Panc1 (cell line): Measurements from ENCODE around the gene CCDC121.

ENCODE experiments used
- POLR2AphosphoS5 ChIP-seq: IDR thresholded peaks from 2 replicates; pipeline ENCODE4 v1.6.1; 2012; ENCODE audit warnings: mild to moderate bottlenecking, low read depth, low read length, moderate library complexity
- TF ChIP-seq, protein P1 (sequence below), 2 experiments: IDR thresholded peaks; 2 replicates each; pipeline ENCODE4 v1.6.1; 2011 to 2012; ENCODE audit warnings: low read depth in 2 of 2, control low read depth in 1 of 2, low read length in 1 of 2, mild to moderate bottlenecking in 1 of 2, moderate library complexity in 1 of 2; ENCODE audit not compliant: insufficient read depth in 1 of 2
- TF ChIP-seq, protein P2 (sequence below): fragments of 450-650 bp; IDR thresholded peaks from 2 replicates; pipeline ENCODE4 v1.5.1; 2017; ENCODE audit warnings: mild to moderate bottlenecking

DNA sequence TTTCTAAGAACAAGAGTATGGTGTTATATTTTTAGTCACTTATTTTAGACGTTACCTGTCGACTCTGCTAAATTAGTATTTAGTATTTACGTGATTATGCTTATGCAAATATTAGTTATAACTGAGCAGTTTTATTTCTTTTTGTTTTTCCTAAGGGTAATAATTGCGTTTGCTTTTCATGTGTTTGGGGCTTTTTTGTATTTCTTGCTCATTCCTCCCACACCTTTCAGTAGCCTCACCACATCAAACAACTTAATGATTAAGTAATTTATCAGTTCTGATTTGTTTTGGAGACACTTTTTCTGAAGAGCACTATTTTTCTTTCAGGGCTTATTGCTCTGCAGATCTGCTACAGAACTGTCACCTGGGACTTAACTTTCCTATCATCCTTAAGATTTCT lies 42.4 kb upstream of the CCDC121 start:
- TF ChIP-seq, protein P1, sequence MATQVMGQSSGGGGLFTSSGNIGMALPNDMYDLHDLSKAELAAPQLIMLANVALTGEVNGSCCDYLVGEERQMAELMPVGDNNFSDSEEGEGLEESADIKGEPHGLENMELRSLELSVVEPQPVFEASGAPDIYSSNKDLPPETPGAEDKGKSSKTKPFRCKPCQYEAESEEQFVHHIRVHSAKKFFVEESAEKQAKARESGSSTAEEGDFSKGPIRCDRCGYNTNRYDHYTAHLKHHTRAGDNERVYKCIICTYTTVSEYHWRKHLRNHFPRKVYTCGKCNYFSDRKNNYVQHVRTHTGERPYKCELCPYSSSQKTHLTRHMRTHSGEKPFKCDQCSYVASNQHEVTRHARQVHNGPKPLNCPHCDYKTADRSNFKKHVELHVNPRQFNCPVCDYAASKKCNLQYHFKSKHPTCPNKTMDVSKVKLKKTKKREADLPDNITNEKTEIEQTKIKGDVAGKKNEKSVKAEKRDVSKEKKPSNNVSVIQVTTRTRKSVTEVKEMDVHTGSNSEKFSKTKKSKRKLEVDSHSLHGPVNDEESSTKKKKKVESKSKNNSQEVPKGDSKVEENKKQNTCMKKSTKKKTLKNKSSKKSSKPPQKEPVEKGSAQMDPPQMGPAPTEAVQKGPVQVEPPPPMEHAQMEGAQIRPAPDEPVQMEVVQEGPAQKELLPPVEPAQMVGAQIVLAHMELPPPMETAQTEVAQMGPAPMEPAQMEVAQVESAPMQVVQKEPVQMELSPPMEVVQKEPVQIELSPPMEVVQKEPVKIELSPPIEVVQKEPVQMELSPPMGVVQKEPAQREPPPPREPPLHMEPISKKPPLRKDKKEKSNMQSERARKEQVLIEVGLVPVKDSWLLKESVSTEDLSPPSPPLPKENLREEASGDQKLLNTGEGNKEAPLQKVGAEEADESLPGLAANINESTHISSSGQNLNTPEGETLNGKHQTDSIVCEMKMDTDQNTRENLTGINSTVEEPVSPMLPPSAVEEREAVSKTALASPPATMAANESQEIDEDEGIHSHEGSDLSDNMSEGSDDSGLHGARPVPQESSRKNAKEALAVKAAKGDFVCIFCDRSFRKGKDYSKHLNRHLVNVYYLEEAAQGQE (IDR thresholded peaks at IDR 0.05; ENCODE audit: insufficient read depth in 1 of 2, low read depth in 2 of 2, low read length in 1 of 2), result no peak
- TF ChIP-seq POLR2AphosphoS5, result no peak
- TF ChIP-seq, protein P2, sequence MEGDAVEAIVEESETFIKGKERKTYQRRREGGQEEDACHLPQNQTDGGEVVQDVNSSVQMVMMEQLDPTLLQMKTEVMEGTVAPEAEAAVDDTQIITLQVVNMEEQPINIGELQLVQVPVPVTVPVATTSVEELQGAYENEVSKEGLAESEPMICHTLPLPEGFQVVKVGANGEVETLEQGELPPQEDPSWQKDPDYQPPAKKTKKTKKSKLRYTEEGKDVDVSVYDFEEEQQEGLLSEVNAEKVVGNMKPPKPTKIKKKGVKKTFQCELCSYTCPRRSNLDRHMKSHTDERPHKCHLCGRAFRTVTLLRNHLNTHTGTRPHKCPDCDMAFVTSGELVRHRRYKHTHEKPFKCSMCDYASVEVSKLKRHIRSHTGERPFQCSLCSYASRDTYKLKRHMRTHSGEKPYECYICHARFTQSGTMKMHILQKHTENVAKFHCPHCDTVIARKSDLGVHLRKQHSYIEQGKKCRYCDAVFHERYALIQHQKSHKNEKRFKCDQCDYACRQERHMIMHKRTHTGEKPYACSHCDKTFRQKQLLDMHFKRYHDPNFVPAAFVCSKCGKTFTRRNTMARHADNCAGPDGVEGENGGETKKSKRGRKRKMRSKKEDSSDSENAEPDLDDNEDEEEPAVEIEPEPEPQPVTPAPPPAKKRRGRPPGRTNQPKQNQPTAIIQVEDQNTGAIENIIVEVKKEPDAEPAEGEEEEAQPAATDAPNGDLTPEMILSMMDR, result no peak
